ENCODE data around the gene SRSF9.
"Not testable (repeated sequence)": the region's sequence is repeated elsewhere in the genome, so short reads cannot be mapped to it uniquely, and the experiment has no call there.

GRCh38 chr12:120487552-120487951 lies 18.0 kb upstream of the SRSF9 start:
- TF ChIP-seq, protein P1, sequence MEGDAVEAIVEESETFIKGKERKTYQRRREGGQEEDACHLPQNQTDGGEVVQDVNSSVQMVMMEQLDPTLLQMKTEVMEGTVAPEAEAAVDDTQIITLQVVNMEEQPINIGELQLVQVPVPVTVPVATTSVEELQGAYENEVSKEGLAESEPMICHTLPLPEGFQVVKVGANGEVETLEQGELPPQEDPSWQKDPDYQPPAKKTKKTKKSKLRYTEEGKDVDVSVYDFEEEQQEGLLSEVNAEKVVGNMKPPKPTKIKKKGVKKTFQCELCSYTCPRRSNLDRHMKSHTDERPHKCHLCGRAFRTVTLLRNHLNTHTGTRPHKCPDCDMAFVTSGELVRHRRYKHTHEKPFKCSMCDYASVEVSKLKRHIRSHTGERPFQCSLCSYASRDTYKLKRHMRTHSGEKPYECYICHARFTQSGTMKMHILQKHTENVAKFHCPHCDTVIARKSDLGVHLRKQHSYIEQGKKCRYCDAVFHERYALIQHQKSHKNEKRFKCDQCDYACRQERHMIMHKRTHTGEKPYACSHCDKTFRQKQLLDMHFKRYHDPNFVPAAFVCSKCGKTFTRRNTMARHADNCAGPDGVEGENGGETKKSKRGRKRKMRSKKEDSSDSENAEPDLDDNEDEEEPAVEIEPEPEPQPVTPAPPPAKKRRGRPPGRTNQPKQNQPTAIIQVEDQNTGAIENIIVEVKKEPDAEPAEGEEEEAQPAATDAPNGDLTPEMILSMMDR (IDR thresholded peaks at IDR 0.05 in 2 of 3, conservative IDR thresholded peaks at IDR 0.05 in 1 of 3; ENCODE audit: borderline replicate concordance in 1 of 3, insufficient read depth in 1 of 3, low read depth in 2 of 3, low read length in 2 of 3), result not testable (repeated sequence)
- TF ChIP-seq POLR2A (IDR thresholded peaks at IDR 0.05; ENCODE audit: borderline replicate concordance, extremely low read depth, insufficient read depth, insufficient read length); EGR1 (IDR thresholded peaks at IDR 0.05; ENCODE audit: low read depth); EZH2 (IDR thresholded peaks at IDR 0.05); MAX (IDR thresholded peaks at IDR 0.05); SIN3A (IDR thresholded peaks at IDR 0.05; ENCODE audit: low read depth); POLR2AphosphoS5 (IDR thresholded peaks at IDR 0.05; ENCODE audit: low read depth, low read length); YY1 (IDR thresholded peaks at IDR 0.05; ENCODE audit: extremely low read depth, insufficient replicate concordance, low read depth, low read length); CBX3 (IDR thresholded peaks at IDR 0.05; ENCODE audit: low read depth); EZH2phosphoT487 (IDR thresholded peaks at IDR 0.05; ENCODE audit: borderline replicate concordance): not testable (repeated sequence)
- TF ChIP-seq, protein P2, sequence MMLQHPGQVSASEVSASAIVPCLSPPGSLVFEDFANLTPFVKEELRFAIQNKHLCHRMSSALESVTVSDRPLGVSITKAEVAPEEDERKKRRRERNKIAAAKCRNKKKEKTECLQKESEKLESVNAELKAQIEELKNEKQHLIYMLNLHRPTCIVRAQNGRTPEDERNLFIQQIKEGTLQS (IDR thresholded peaks at IDR 0.05), result not testable (repeated sequence)
